HepG2 (cell line): ENCODE data around the gene EPHA10. TPM values are rescaled to one million over a fixed set of nuclear protein-coding genes. Genes with fewer than 3 reads are reported as not detected.

Source experiments
- ARNT2 ChIP-seq: sonication (generic); formaldehyde crosslinking; IDR thresholded peaks from 2 replicates; pipeline ENCODE4 v1.8.0; 2022; ENCODE audit warnings: mild to moderate bottlenecking, low read depth, missing genetic modification reagents, moderate library complexity
- CC2D1A ChIP-seq: sonication (generic); formaldehyde crosslinking; IDR thresholded peaks from 2 replicates; pipeline ENCODE4 v1.8.1; 2023; ENCODE audit warnings: mild to moderate bottlenecking, missing genetic modification reagents
- KAT8 ChIP-seq: IDR thresholded peaks from 2 replicates; pipeline ENCODE4 v1.6.1; 2016; ENCODE audit warnings: missing genetic modification reagents, missing compliant biosample characterization
- LRRFIP1 ChIP-seq: sonication (generic); formaldehyde crosslinking; conservative IDR thresholded peaks from 2 replicates; pipeline ENCODE4 v1.4.0; 2020; ENCODE audit warnings: missing genetic modification reagents
- MAFG ChIP-seq: sonication (generic); formaldehyde crosslinking; IDR thresholded peaks from 2 replicates; pipeline ENCODE4 v1.5.1; 2020; ENCODE audit warnings: mild to moderate bottlenecking, missing genetic modification reagents
- NONO ChIP-seq, 2 experiments: fragments of 450-650 bp in 1 of 2; sonication (generic) in 1 of 2; formaldehyde crosslinking in 1 of 2; IDR thresholded peaks in 1 of 2; conservative IDR thresholded peaks in 1 of 2; 2 replicates each; pipeline versions ENCODE4 v1.6.1 to v1.8.0; 2017 to 2022; ENCODE audit warnings: mild to moderate bottlenecking in 1 of 2, missing genetic modification reagents in 1 of 2, moderate library complexity in 1 of 2
- NR2F6 ChIP-seq, 2 experiments: IDR thresholded peaks; 2 replicates each; pipeline ENCODE4 v1.6.1; 2016; ENCODE audit warnings: antibody characterized with exemption in 1 of 2, mild to moderate bottlenecking in 1 of 2
- PITX1 ChIP-seq: sonication (generic); formaldehyde crosslinking; IDR thresholded peaks from 2 replicates; pipeline ENCODE4 v1.5.1; 2020; ENCODE audit warnings: mild to moderate bottlenecking, missing genetic modification reagents
- POLR2A ChIP-seq, 2 experiments: IDR thresholded peaks; 2 replicates each; pipeline ENCODE4 v1.6.1; 2011; ENCODE audit warnings: low read depth in 2 of 2, low read length in 2 of 2, mild to moderate bottlenecking in 1 of 2, moderate library complexity in 1 of 2; ENCODE audit not compliant: insufficient read depth in 1 of 2
- PRDM10 ChIP-seq: sonication (generic); formaldehyde crosslinking; IDR thresholded peaks from 2 replicates; pipeline ENCODE4 v1.4.0; 2020; ENCODE audit warnings: low read depth, missing genetic modification reagents
- RNF2 ChIP-seq: fragments of 450-650 bp; conservative IDR thresholded peaks from 2 replicates; pipeline ENCODE4 v1.6.1; 2016; ENCODE audit warnings: low read depth
- SRSF9 ChIP-seq: fragments of 200-400 bp; formaldehyde crosslinking; IDR thresholded peaks from 2 replicates; pipeline ENCODE4 v1.6.1; 2018; ENCODE audit warnings: borderline replicate concordance, mild to moderate bottlenecking, low read depth, low read length; ENCODE audit not compliant: insufficient read depth, poor library complexity, severe bottlenecking
- TBL1XR1 ChIP-seq: fragments of 150-350 bp; IDR thresholded peaks from 2 replicates; pipeline ENCODE4 v1.6.1; 2014; ENCODE audit warnings: borderline replicate concordance, low read length; ENCODE audit not compliant: partially characterized antibody
- TCF7 ChIP-seq: sonication (generic); IDR thresholded peaks from 2 replicates; pipeline ENCODE4 v1.6.1; 2016; ENCODE audit warnings: antibody characterized with exemption, low read depth
- TEAD2 ChIP-seq: sonication (generic); formaldehyde crosslinking; IDR thresholded peaks from 2 replicates; pipeline ENCODE4 v1.9.0; 2021; ENCODE audit warnings: missing genetic modification reagents
- TMF1 ChIP-seq: sonication (generic); formaldehyde crosslinking; IDR thresholded peaks from 2 replicates; pipeline ENCODE4 v1.8.1; 2022; ENCODE audit warnings: low read depth, missing genetic modification reagents
- TRIM24 ChIP-seq: sonication (generic); formaldehyde crosslinking; IDR thresholded peaks from 2 replicates; pipeline ENCODE4 v1.8.0; 2022; ENCODE audit warnings: mild to moderate bottlenecking, missing genetic modification reagents
- XRCC5 ChIP-seq: fragments of 200-400 bp; formaldehyde crosslinking; optimal IDR thresholded peaks from 2 replicates; pipeline ENCODE3; 2017; ENCODE audit warnings: mild to moderate bottlenecking, low read length
- ZBTB26 ChIP-seq: IDR thresholded peaks from 2 replicates; pipeline ENCODE4 v1.6.1; 2016; ENCODE audit warnings: missing compliant biosample characterization, missing genetic modification reagents, borderline replicate concordance
- ZFY ChIP-seq: sonication (generic); formaldehyde crosslinking; IDR thresholded peaks from 2 replicates; pipeline ENCODE4 v1.4.0; 2020; ENCODE audit warnings: missing genetic modification reagents
- ZNF225 ChIP-seq: sonication (generic); formaldehyde crosslinking; IDR thresholded peaks from 2 replicates; pipeline ENCODE4 v1.4.0; 2020; ENCODE audit warnings: mild to moderate bottlenecking, missing genetic modification reagents
- ZNF749 ChIP-seq: sonication (generic); formaldehyde crosslinking; IDR thresholded peaks from 2 replicates; pipeline ENCODE4 v1.8.0; 2022; ENCODE audit warnings: mild to moderate bottlenecking, missing genetic modification reagents, moderate library complexity, borderline replicate concordance
- ZZZ3 ChIP-seq: sonication (generic); formaldehyde crosslinking; IDR thresholded peaks from 2 replicates; pipeline ENCODE4 v1.4.0; 2020; ENCODE audit warnings: missing genetic modification reagents, mild to moderate bottlenecking, borderline replicate concordance
- polyA plus RNA-seq, 8 experiments: library from polyadenylated mRNA; depleted of rRNA in 3 of 8; stranded (reverse) in 7 of 8; unstranded in 1 of 8; fragments of >200 nt; fragmentation: Illumina TruSeq in 4 of 8; extraction: Trizol in 4 of 8; gene quantifications; 2 replicates each; pipeline versions ENCODE4 v1.2.1 to v1.2.3, GENCODE V29; 2011 to 2016; ENCODE audit warnings: low read depth in 4 of 8, missing spikeins in 1 of 8, mixed read lengths in 1 of 8; ENCODE audit not compliant: insufficient read depth in 1 of 8
- total RNA-seq, 5 experiments: library from RNA; depleted of rRNA; stranded (reverse); fragments of >200 nt; fragmentation: Illumina TruSeq; extraction: Trizol; gene quantifications; 2 replicates each; pipeline ENCODE4 v1.2.3, GENCODE V29; 2016; ENCODE audit warnings: low read depth in 1 of 5

EPHA10 gene
- total and polyA plus RNA-seq, 2 of the 13 experiments (the other 11 are each of a cell fraction or from before 2014, with no cell fraction given), result 0.11 to 0.58 TPM

GRCh38 chr1:37793773-37794371, 29.0 kb upstream of the EPHA10 start, which contains the start of gene MANEAL (continued):
- no peak for TF ChIP-seq SRSF9
- TF ChIP-seq KAT8 (CRISPR knock-in tag), result peak; percentile 20; the same call in 1 of the 2 replicates
- TF ChIP-seq ZBTB26, result no peak
- TF ChIP-seq PRDM10 (CRISPR knock-in tag), result peak; percentile 95
- no peak for TF ChIP-seq NR2F6 (IDR thresholded peaks at IDR 0.05)
- no peak for TF ChIP-seq NR2F6 (CRISPR knock-in tag; IDR thresholded peaks at IDR 0.05)
- no peak for TF ChIP-seq MAFG (CRISPR knock-in tag)
- no peak for TF ChIP-seq TBL1XR1
- TF ChIP-seq ARNT2 (CRISPR knock-in tag), result peak; percentile 53; the same call in 1 of the 2 replicates
- peak; percentile 84 for TF ChIP-seq RNF2
- TF ChIP-seq ZNF749, result no peak
- peak in 1 of 2 experiments; percentile 68; a peak in 2 of 4 replicates for TF ChIP-seq POLR2A (IDR thresholded peaks at IDR 0.05; ENCODE audit: insufficient read depth in 1 of 2, low read depth in 2 of 2, low read length in 2 of 2)
- 0 out of 2 replicates have a peak, but pooled peaks have one; percentile 38 for TF ChIP-seq TEAD2 (CRISPR knock-in tag)
- no peak for TF ChIP-seq CC2D1A
- no peak for TF ChIP-seq TRIM24 (CRISPR knock-in tag)
- TF ChIP-seq LRRFIP1 (CRISPR knock-in tag), result no peak
- TF ChIP-seq ZFY (CRISPR knock-in tag), result peak; percentile 95
- peak; percentile 90; the same call in 1 of the 2 replicates for TF ChIP-seq TMF1 (CRISPR knock-in tag)
- TF ChIP-seq PITX1, result no peak; the same call in 1 of the 2 replicates
- no peak for TF ChIP-seq XRCC5
- no peak for TF ChIP-seq ZNF225 (CRISPR knock-in tag)
- TF ChIP-seq NONO (IDR thresholded peaks at IDR 0.05), result no peak
- TF ChIP-seq NONO (CRISPR knock-in tag; conservative IDR thresholded peaks at IDR 0.05), result peak; percentile 73; the same call in 1 of the 2 replicates
- no peak for TF ChIP-seq ZZZ3
- TF ChIP-seq TCF7, result no peak
